Measurements from ENCODE around the gene CST5.

DNA sequence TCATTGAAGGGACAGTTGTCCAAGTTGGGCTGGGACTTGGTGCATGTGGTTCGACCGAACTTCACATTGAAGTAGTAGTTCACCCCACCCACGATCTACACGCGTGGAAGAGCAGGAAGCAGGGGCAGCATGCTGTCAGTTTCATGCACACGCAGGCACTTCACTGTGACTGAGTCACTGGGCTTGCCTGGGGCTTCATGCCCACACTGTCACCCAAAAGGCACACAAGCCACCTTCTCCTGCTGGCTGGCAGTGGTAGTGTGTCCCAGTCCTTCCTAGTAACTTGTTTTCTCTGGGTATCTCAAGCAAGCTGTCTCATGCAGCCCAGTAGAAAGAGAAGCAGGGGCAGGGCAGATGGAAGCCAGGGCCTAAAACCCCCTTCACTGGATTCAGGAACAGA, 2.0 kb downstream of the CST5 start:
- TF ChIP-seq POLR2A (IDR thresholded peaks at IDR 0.05) = no peak
- TF ChIP-seq CTCF (IDR thresholded peaks at IDR 0.05) = no peak

Measured in Peyer's patch (tissue), 4 donors.